Mesothelial cell of epicardium (in vitro differentiated cells): ENCODE data around the gene NAMPT. TPM values are rescaled to one million over a fixed set of nuclear protein-coding genes. Genes with fewer than 3 reads are reported as not detected.

Source experiments
- DNase-seq, 2 experiments: peaks; one replicate each; pipeline ENCODE4 v3.0.0; 2021; ENCODE audit warnings: low spot score in 2 of 2; ENCODE audit not compliant: unreplicated experiment in 2 of 2
- H3K27ac Mint-ChIP-seq: 2 replicates; pipeline ENCODE4 v1.8.0; 2021; ENCODE audit warnings: mixed read lengths
- H3K27me3 Mint-ChIP-seq: 2 replicates; pipeline ENCODE4 v1.8.0; 2021; ENCODE audit warnings: low read depth, mixed read lengths
- H3K36me3 Mint-ChIP-seq: 2 replicates; pipeline ENCODE4 v1.8.0; 2021; ENCODE audit warnings: mixed read lengths
- H3K4me1 Mint-ChIP-seq: 2 replicates; pipeline ENCODE4 v1.8.0; 2021; ENCODE audit warnings: mixed read lengths
- H3K4me3 Mint-ChIP-seq: 2 replicates; pipeline ENCODE4 v1.8.0; 2021; ENCODE audit warnings: mild to moderate bottlenecking, moderate library complexity, mixed read lengths
- H3K9me3 Mint-ChIP-seq: 2 replicates; pipeline ENCODE4 v1.8.0; 2021; ENCODE audit warnings: mixed read lengths
- total RNA-seq: library from RNA; stranded (reverse); gene quantifications from 3 replicates; pipeline ENCODE4 v1.2.1, GENCODE V29; 2021
- TF ChIP-seq, protein P1 (sequence below): fragments of 200-600 bp; sonication (generic); IDR thresholded peaks from one replicate; pipeline ENCODE4 v1.5.0; 2021; ENCODE audit warnings: antibody characterized with exemption; ENCODE audit not compliant: unreplicated experiment

NAMPT gene
- total RNA-seq, 1 donor from 2014 or later: 53.9 TPM

DNA sequence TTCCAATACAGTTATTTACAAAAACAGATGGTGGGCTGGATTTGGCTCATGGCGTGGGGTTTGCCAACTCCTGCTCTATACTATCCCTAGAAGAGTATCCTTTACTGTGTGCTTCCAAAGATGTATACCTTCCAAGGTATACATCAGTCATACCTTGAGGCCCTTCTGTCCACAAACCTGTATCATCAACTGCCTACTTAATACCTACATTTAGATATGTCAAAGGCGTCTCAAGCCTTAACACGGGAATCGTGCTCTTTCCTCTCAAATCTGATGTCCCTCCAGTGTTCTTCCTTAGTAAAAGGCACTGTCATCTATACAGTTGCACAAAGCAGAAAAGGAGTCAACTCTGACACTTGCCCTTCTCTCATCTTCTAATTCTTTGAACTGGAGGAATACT lies 36.9 kb downstream of the NAMPT start:
- Mint-ChIP-seq H3K36me3 (peaks cover 39% of the 10 kb centered on the region), H3K4me3 (no peak overlapping the region), H3K27ac (no peak overlapping the region), H3K9me3 (peaks cover 26% of the 10 kb centered on the region), H3K4me1 (no peaks in the 10 kb centered on the region), H3K27me3 (no peaks in the 10 kb centered on the region)
- TF ChIP-seq, protein P1, sequence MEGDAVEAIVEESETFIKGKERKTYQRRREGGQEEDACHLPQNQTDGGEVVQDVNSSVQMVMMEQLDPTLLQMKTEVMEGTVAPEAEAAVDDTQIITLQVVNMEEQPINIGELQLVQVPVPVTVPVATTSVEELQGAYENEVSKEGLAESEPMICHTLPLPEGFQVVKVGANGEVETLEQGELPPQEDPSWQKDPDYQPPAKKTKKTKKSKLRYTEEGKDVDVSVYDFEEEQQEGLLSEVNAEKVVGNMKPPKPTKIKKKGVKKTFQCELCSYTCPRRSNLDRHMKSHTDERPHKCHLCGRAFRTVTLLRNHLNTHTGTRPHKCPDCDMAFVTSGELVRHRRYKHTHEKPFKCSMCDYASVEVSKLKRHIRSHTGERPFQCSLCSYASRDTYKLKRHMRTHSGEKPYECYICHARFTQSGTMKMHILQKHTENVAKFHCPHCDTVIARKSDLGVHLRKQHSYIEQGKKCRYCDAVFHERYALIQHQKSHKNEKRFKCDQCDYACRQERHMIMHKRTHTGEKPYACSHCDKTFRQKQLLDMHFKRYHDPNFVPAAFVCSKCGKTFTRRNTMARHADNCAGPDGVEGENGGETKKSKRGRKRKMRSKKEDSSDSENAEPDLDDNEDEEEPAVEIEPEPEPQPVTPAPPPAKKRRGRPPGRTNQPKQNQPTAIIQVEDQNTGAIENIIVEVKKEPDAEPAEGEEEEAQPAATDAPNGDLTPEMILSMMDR: no peak
- no peak for DNase-seq

DNA sequence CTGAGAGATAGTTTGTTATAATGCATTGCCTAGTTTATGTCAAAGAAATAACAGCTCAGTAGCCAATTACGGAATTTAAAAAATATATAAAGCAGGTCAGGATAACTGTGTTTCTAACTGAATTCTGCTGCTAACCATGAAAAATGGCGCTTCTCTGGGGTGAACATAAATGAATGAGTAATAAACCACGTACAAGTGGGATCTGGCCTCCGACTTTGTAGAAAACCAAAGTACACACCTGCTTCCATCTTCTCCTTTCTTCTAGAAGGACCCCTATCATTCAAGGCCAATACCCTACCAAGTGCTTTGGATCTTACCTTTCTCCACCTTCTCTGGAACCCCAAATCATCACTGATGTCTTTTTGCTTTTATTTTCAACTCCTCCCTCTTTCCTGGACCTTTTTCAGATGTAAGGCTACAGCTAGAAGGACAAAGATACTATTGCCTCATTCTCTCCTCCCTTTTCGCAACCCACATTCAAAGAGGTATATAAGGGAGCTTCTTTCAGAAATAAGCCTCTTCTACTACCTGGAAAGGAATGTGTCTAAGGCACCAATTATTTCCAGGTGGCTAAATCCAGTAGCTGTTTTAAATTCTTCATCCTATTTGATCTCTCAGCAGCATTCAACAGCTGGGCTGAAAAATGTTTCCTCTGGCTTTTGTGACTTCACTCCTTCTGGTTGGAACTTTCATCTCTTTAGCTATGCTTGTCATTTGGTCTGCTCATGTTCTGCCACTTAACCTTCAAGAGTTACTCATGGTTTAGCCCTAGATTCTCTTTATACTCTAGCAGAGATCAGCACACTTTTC lies 37.7 kb downstream of the NAMPT start:
- Mint-ChIP-seq H3K36me3 (peaks cover 35% of the 10 kb centered on the region), H3K9me3 (peaks cover 26% of the 10 kb centered on the region)

DNA sequence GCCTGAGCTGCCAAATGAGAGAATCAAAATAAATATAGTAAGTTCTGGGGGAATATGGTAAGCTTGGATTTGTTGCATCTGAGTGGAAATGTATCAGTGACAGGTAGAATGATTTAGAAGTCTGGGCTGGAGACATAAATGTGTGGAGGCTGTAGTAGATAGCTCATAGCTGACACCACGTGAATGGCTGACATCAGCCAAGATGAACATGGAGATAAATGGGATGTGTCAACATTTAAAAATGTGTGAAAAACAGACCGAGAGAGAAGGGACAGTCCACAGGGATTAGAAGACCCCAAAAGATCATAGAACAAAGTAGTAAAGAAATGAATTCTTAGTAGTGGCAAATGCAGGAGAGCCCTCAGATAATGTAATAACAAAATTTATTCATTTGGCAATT lies 40.9 kb downstream of the NAMPT start:
- Mint-ChIP-seq H3K36me3 (peaks cover 22% of the 10 kb centered on the region), H3K9me3 (peaks cover 26% of the 10 kb centered on the region), H3K27ac (no peak overlapping the region), H3K27me3 (no peaks in the 10 kb centered on the region), H3K4me1 (no peaks in the 10 kb centered on the region), H3K4me3 (no peak overlapping the region)
- TF ChIP-seq, protein P1: no peak
- DNase-seq: no peak

More for the DNA sequence above, 37.7 kb downstream of the NAMPT start:
- Mint-ChIP-seq H3K27me3 (no peaks in the 10 kb centered on the region), H3K4me3 (no peak overlapping the region), H3K27ac (no peak overlapping the region), H3K4me1 (no peaks in the 10 kb centered on the region)
- TF ChIP-seq, protein P1: no peak
- no peak for DNase-seq

DNA sequence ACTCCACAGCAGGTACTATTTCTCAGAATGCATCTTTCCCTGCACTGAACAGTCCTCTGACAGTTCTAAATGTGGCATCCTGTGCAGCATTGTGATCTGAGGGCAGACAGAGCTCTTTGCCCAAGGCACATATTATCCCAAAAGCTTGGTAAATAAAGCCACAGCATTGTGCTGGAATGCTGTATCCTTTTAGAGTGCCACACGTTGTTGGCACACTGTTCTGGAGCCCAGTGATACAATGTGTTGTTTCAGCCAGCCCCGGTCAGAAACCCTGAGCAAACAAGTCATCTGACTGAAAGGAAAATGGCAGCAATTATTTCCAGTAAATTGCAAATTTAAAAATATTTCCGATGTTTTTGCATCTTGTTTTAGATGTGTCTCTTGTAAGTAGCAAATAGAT lies 45.4 kb downstream of the NAMPT start:
- H3K27me3 Mint-ChIP-seq: peaks cover 4% of the 10 kb centered on the region
- peaks cover 9% of the 10 kb centered on the region for H3K9me3 Mint-ChIP-seq
- TF ChIP-seq, protein P1: no peak

DNA sequence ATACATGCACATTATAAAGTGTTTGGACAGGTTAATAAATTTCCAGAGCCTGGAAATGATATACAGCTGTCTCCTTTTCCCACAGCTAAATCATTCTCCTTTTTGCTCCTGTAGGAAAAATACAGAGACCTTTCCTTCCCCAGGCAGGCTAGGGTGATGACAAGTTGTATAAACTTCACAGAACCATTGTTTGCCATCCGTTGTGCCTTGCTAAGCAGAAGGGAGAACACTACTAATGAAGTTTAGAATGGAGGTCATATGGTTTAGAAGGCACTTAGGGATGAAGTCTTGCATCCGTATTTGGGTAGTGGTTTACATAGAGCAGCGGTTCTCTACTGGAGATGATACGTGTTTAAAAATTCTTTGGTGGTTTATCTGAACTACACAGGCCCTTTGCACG lies 46.0 kb downstream of the NAMPT start:
- Mint-ChIP-seq H3K27ac (no peak overlapping the region), H3K4me1 (no peaks in the 10 kb centered on the region), H3K4me3 (no peak overlapping the region), H3K9me3 (peaks cover 3% of the 10 kb centered on the region), H3K36me3 (no peaks in the 10 kb centered on the region), H3K27me3 (peaks cover 10% of the 10 kb centered on the region)
- TF ChIP-seq, protein P1: no peak
- DNase-seq: no peak

More for the DNA sequence above, 45.4 kb downstream of the NAMPT start:
- Mint-ChIP-seq H3K27ac (no peak overlapping the region), H3K4me3 (no peak overlapping the region), H3K36me3 (peaks cover 3% of the 10 kb centered on the region), H3K4me1 (no peaks in the 10 kb centered on the region)
- DNase-seq: no peak
